ENCODE data around the gene PHTF2.

GRCh38 chr7:77950548-77950947, 152.0 kb downstream of the PHTF2 start:
- TF ChIP-seq CTCF (IDR thresholded peaks at IDR 0.05) (no peak), GATA2 (CRISPR knock-in tag; IDR thresholded peaks at IDR 0.05) (no peak), TCF12 (IDR thresholded peaks at IDR 0.05) (no peak), CHD2 (IDR thresholded peaks at IDR 0.05; ENCODE audit: low read length, partially characterized antibody) (no peak), REST (IDR thresholded peaks at IDR 0.05; ENCODE audit: low read depth, low read length) (no peak), SIN3A (IDR thresholded peaks at IDR 0.05; ENCODE audit: borderline replicate concordance, low read depth, low read length) (no peak), POLR2AphosphoS5 (IDR thresholded peaks at IDR 0.05; ENCODE audit: low read depth, low read length) (no peak), YY1 (IDR thresholded peaks at IDR 0.05; ENCODE audit: low read depth) (no peak), MAX (IDR thresholded peaks at IDR 0.05; ENCODE audit: low read depth) (no peak)
